ENCODE results near the gene STON1. TPM values are rescaled to one million over a fixed set of nuclear protein-coding genes. Genes with fewer than 3 reads are reported as not detected.

The STON1 gene
- total RNA-seq, 3 donors from 2014 or later: 21.7 to 45.6 (median 35.1) TPM

DNA sequence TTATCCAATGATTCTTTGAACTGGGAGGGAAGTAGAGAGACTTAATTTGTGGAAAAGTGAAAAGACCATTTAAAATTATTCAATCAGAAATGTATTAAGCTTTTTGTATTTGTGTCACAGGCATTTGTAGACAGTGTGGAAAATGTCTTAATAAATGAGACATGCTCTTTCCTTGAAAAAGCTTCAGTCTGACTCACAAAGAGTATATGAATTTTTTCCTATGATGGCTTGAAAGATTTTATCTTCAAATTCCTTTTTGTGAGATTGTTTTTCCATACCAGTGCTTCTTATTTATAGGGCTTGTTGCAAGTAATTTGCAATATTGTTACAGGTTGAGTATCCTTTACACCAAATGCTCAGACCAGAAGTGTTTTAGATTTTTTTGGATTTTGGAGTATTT is 39.5 kb downstream of the STON1 start:
- TF ChIP-seq, protein P1, sequence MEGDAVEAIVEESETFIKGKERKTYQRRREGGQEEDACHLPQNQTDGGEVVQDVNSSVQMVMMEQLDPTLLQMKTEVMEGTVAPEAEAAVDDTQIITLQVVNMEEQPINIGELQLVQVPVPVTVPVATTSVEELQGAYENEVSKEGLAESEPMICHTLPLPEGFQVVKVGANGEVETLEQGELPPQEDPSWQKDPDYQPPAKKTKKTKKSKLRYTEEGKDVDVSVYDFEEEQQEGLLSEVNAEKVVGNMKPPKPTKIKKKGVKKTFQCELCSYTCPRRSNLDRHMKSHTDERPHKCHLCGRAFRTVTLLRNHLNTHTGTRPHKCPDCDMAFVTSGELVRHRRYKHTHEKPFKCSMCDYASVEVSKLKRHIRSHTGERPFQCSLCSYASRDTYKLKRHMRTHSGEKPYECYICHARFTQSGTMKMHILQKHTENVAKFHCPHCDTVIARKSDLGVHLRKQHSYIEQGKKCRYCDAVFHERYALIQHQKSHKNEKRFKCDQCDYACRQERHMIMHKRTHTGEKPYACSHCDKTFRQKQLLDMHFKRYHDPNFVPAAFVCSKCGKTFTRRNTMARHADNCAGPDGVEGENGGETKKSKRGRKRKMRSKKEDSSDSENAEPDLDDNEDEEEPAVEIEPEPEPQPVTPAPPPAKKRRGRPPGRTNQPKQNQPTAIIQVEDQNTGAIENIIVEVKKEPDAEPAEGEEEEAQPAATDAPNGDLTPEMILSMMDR (IDR thresholded peaks at IDR 0.05): no peak
- TF ChIP-seq POLR2AphosphoS5 (IDR thresholded peaks at IDR 0.05) (no peak), POLR2A (IDR thresholded peaks at IDR 0.05) (no peak)
- Histone ChIP-seq H3K36me3 (no peaks in the 10 kb centered on the region), H3K27ac (peak overlapping the region in 1 of 2 donors; percentile 77), H3K27me3 (no peaks in the 10 kb centered on the region), H3K9me3 (no peaks in the 10 kb centered on the region), H3K4me3 (no peak overlapping the region), H3K4me1 (no peaks in the 10 kb centered on the region)
- intact Hi-C loops (cut with DNase I; ENCODE audit: low total_unique reads): no loop called here
- DNase-seq (ENCODE audit: low spot score in 2 of 2): no peak

DNA sequence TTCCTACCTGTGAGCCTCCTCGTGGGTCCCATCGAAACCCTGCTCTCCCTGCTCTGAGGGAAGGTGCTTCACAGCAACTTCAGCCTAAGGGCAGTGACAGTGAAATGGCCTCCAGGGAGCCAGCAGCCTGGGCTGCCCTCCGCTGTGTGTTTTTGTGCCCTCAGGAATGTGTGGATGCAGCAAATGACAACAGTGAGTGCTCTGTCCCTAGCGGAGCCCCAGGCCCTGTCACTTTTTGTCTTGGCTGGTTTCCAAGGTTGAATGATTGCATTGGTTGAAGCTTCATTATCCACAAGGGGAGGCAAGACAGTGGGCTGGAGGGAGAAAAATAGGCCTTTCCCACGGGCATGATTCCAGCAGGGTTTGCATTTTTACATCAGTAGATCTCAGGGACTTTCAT is 42.9 kb downstream of the STON1 start:
- no peak for DNase-seq (ENCODE audit: low spot score in 2 of 2)
- Histone ChIP-seq H3K27me3 (no peaks in the 10 kb centered on the region), H3K36me3 (no peaks in the 10 kb centered on the region), H3K4me1 (no peaks in the 10 kb centered on the region), H3K4me3 (no peak overlapping the region), H3K9me3 (no peaks in the 10 kb centered on the region), H3K27ac (no peak overlapping the region)
- TF ChIP-seq POLR2AphosphoS5 (IDR thresholded peaks at IDR 0.05) (no peak), POLR2A (IDR thresholded peaks at IDR 0.05) (no peak)
- TF ChIP-seq, protein P1 (IDR thresholded peaks at IDR 0.05): no peak
- intact Hi-C loops (cut with DNase I; ENCODE audit: low total_unique reads): no loop called here

DNA sequence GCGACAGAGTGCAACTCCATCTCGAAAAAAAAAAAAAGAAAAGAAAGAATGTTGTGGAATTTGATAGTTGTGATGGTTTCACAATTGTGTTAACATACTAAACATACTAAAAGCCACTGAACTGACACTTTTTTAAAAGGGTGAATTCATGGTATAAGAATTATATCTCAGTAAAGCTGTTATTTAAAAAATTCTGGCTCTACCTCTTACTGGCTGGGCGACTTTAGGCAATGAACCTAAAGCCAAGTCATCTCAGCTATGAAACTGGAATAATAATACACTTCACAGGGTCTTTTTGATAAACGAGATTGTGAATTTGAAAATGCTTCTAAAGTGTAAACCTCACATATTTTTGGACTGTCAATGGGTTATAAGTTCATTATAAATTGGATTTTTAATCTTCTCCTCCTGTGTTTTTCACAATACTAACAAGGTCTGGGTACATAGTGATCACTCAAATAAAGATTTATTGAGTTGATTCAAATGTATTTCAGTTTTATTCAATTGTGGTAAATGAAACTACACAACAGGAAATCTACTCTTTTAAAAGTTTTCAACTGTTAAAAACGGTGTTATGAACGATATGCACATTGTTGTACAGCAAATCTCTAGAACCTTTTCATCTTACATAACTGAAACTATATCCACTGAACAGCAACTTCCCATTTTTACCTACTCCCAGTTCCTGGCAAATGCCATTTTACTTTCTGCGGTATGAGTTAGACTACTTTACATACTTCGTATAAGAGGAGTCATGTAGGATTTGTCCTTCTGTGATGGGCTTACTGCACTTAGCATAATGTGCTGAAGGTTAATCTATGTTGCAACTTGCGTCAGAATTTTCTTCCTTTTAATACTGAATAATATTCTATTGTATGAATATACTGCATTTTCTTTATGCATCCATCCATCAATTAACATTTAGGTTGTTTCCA is 44.7 kb downstream of the STON1 start:
- no peak for DNase-seq (ENCODE audit: low spot score in 2 of 2)
- Histone ChIP-seq H3K27ac (no peak overlapping the region), H3K4me3 (no peak overlapping the region), H3K4me1 (no peaks in the 10 kb centered on the region), H3K27me3 (no peaks in the 10 kb centered on the region), H3K36me3 (no peaks in the 10 kb centered on the region), H3K9me3 (no peaks in the 10 kb centered on the region)
- TF ChIP-seq, protein P1 (IDR thresholded peaks at IDR 0.05): no peak
- TF ChIP-seq POLR2A (IDR thresholded peaks at IDR 0.05) (no peak), POLR2AphosphoS5 (IDR thresholded peaks at IDR 0.05) (no peak)
- intact Hi-C loops (cut with DNase I; ENCODE audit: low total_unique reads): no loop called here

DNA sequence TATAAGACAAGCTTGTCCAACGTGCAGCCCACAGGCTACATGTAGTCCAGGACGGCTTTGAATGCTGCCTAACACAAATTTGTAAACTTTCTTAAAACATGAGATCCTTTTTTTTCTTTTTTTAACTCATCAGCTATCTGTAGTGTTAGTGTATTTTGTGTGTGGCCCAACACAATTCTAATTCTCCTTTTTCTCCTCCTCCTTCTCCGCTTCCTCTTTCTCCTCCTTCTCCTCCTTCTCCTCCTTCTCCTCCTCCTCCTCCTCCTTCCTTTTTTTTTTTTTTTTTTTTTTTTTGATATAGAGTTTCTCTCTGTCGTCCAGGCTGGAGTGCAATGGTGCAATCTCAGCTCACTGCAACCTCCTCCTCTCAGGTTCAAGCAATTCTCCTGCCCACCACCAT is 48.4 kb downstream of the STON1 start:
- Histone ChIP-seq H3K4me3 (no peak overlapping the region), H3K36me3 (no peaks in the 10 kb centered on the region), H3K27ac (no peak overlapping the region), H3K4me1 (no peaks in the 10 kb centered on the region), H3K27me3 (no peaks in the 10 kb centered on the region), H3K9me3 (no peaks in the 10 kb centered on the region)
- no peak for DNase-seq (ENCODE audit: low spot score in 2 of 2)
- TF ChIP-seq, protein P1 (IDR thresholded peaks at IDR 0.05): no peak
- TF ChIP-seq POLR2AphosphoS5 (IDR thresholded peaks at IDR 0.05): no peak
- TF ChIP-seq POLR2A (IDR thresholded peaks at IDR 0.05): no peak
- intact Hi-C loops (cut with DNase I; ENCODE audit: low total_unique reads): no loop called here

DNA sequence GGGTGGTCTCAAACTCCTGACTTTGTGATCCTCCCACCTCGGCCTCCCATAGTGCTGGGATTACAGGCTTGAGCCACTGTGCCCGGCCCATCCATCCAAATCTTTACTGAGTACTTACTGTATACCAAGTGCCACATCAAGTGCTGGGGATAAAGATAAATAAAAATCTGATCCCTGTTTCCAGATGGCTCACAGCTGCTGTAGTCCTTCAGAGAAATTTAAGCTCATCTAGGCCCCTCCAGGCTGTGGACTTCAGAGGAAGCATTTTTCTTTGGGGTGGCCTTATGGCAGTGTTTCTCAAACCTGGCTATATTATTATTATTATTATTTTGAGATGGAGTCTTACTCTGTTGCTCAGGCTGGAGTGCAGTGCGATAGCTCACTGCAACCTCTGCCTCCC is 54.0 kb downstream of the STON1 start:
- no peak overlapping the region for H3K27ac ChIP-seq
- H3K4me1 ChIP-seq: no peaks in the 10 kb centered on the region
- intact Hi-C loops (cut with DNase I; ENCODE audit: low total_unique reads): no loop called here
- no peak for TF ChIP-seq POLR2A (IDR thresholded peaks at IDR 0.05)
- TF ChIP-seq, protein P1 (IDR thresholded peaks at IDR 0.05): no peak
- TF ChIP-seq POLR2AphosphoS5 (IDR thresholded peaks at IDR 0.05): no peak
- H3K36me3 ChIP-seq: no peaks in the 10 kb centered on the region
- H3K9me3 ChIP-seq: no peaks in the 10 kb centered on the region
- DNase-seq (ENCODE audit: low spot score in 2 of 2): no peak
- no peak overlapping the region for H3K4me3 ChIP-seq
- no peaks in the 10 kb centered on the region for H3K27me3 ChIP-seq

All from breast epithelium (tissue), 4 donors.